ENCODE results near the gene WDTC1. TPM values are rescaled to one million over a fixed set of nuclear protein-coding genes. Genes with fewer than 3 reads are reported as not detected.
"Not testable (repeated sequence)": the region's sequence is repeated elsewhere in the genome, so short reads cannot be mapped to it uniquely, and the experiment has no call there.

The WDTC1 gene
- total RNA-seq, 4 donors from 2014 or later = 36.8 to 85.5 (median 60.6) TPM

DNA sequence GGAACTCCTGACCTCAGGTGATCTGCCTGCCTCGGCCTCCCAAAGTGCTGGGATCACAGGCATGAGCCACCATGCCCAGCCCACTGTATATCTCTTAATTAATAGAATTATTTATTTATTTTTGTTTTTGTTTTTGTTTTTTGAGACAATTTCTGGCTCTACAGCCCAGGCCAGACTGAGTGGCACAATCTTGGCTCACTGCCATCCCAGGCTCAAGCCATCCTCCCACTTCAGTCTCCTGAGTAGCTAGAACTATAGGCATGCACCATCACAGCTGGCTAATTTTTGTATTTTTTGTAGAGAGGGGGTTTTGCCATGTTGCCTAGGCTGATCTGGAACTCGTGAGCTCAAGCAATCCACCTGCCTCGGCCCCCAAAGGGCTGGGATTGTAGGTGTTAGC, 15.7 kb upstream of the WDTC1 start:
- intact Hi-C loops (cut with DNase I; ENCODE audit: low total_unique reads) = no loop called here
- no peaks in the 10 kb centered on the region for H3K36me3 ChIP-seq
- ATAC-seq = no peak
- no peaks in the 10 kb centered on the region for H3K4me1 ChIP-seq
- DNase-seq = no peak
- no peak overlapping the region for H3K4me3 ChIP-seq
- in situ Hi-C loops (cut with MboI; ENCODE audit: low sequenced_read_pairs in 4 of 4) = no loop called here
- TF ChIP-seq POLR2A (IDR thresholded peaks at IDR 0.05) = no peak
- TF ChIP-seq CTCF (IDR thresholded peaks at IDR 0.05 in 4 of 5, conservative IDR thresholded peaks at IDR 0.05 in 1 of 5) = no peak
- H3K27me3 ChIP-seq = no peaks in the 10 kb centered on the region
- no peaks in the 10 kb centered on the region for H3K9me3 ChIP-seq
- no peak overlapping the region for H3K27ac ChIP-seq

DNA sequence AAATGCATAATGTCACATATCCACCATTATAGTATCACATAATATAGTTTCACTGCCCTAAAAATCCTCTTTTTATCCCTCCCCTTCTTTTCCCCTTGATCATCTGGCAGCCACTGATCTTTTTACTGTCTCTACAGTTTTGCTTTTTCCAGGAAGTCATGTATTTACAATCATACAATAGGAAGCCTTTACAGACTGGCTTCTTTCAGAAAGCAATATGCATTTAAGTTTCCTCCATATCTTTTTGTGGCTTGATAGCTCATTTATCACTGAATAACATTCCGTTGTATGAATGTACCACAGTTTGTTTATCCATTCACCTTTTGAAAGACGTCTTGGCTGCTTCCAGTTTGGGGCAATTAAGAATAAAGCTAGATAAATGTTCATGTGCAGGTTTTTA, 14.3 kb upstream of the WDTC1 start:
- H3K4me1 ChIP-seq = no peaks in the 10 kb centered on the region
- ATAC-seq (no peak), DNase-seq (no peak)
- H3K27ac ChIP-seq = no peak overlapping the region
- H3K4me3 ChIP-seq = no peak overlapping the region
- H3K36me3 ChIP-seq = no peaks in the 10 kb centered on the region
- in situ Hi-C loops (cut with MboI; ENCODE audit: low sequenced_read_pairs in 4 of 4) = no loop called here
- no peaks in the 10 kb centered on the region for H3K9me3 ChIP-seq
- intact Hi-C loops (cut with DNase I; ENCODE audit: low total_unique reads) = no loop called here
- no peaks in the 10 kb centered on the region for H3K27me3 ChIP-seq
- TF ChIP-seq POLR2A (IDR thresholded peaks at IDR 0.05) (no peak), CTCF (IDR thresholded peaks at IDR 0.05 in 4 of 5, conservative IDR thresholded peaks at IDR 0.05 in 1 of 5) (no peak)

DNA sequence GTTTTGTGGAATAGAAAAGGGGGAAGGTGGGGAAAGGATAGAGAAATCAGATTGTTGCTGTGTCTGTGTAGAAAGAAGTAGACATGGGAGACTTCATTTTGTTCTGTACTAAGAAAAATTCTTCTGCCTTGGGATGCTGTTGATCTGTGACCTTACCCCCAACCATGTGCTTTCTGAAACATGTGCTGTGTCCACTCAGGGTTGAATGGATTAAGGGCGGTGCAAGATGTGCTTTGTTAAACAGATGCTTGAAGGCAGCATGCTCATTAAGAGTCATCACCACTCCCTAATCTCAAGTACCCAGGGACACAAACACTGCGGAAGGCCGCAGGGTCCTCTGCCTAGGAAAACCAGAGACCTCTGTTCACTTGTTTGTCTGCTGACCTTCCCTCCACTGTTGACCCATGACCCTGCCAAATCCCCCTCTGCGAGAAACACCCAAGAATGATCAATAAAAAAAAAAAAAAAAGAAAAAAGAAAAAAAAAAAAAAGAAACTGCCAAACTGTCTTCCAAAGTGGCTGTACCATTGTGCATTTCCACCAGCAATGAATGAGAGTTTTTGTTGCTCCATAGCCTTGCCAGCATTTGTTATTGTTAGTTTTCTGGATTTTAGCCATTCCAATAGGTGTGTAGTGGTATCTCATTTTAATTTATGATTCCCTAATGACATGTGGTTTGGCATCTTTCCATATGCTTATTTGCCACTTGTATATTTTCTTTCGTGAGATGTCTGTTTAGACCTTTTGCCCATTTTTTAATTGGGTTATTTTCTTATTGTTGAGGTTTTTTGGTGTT, 13.5 kb upstream of the WDTC1 start:
- intact Hi-C loops (cut with DNase I; ENCODE audit: low total_unique reads) = not testable (repeated sequence)

DNA sequence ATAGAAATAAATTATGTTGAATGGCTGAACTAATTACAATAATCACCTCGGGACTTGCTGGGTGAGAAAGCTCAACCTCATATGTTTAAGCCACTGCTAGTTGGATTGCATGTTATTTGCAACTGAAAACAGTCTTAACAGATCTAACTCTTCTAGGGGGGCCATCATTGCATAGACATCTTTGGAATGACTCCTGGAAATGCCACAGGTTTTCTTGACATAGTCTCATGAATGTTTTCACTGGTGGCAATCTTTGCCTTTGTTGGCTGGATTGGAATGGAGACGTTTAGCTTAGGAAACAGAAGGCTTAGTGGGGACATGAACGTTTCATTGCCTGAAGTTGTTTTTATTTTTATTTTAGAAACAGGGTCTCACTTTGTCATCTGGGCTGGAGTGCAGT, 8.8 kb upstream of the WDTC1 start:
- no peaks in the 10 kb centered on the region for H3K36me3 ChIP-seq
- no peaks in the 10 kb centered on the region for H3K9me3 ChIP-seq
- in situ Hi-C loops (cut with MboI; ENCODE audit: low sequenced_read_pairs in 4 of 4) = no loop called here
- no peak overlapping the region for H3K4me3 ChIP-seq
- DNase-seq = no peak
- intact Hi-C loops (cut with DNase I; ENCODE audit: low total_unique reads) = no loop called here
- H3K4me1 ChIP-seq = no peaks in the 10 kb centered on the region
- H3K27ac ChIP-seq = no peak overlapping the region
- TF ChIP-seq POLR2A (IDR thresholded peaks at IDR 0.05) = no peak
- TF ChIP-seq CTCF (IDR thresholded peaks at IDR 0.05 in 4 of 5, conservative IDR thresholded peaks at IDR 0.05 in 1 of 5) = no peak
- no peak for ATAC-seq
- no peaks in the 10 kb centered on the region for H3K27me3 ChIP-seq

More for the DNA sequence above, 13.5 kb upstream of the WDTC1 start:
- in situ Hi-C loops (cut with MboI; ENCODE audit: low sequenced_read_pairs in 4 of 4); H3K27me3 ChIP-seq; H3K27ac ChIP-seq; H3K4me1 ChIP-seq; DNase-seq; H3K9me3 ChIP-seq; H3K36me3 ChIP-seq; ATAC-seq; H3K4me3 ChIP-seq: not testable (repeated sequence)

GRCh38 chr1:27227765-27228164, 6.7 kb upstream of the WDTC1 start:
- in situ Hi-C loops (cut with MboI; ENCODE audit: low sequenced_read_pairs in 4 of 4) = no loop called here
- no peaks in the 10 kb centered on the region for H3K36me3 ChIP-seq
- H3K9me3 ChIP-seq = no peaks in the 10 kb centered on the region
- H3K27ac ChIP-seq = no peak overlapping the region
- ATAC-seq (no peak), DNase-seq (no peak)
- no peaks in the 10 kb centered on the region for H3K27me3 ChIP-seq
- TF ChIP-seq CTCF (IDR thresholded peaks at IDR 0.05 in 4 of 5, conservative IDR thresholded peaks at IDR 0.05 in 1 of 5) (no peak), POLR2A (IDR thresholded peaks at IDR 0.05) (no peak)
- intact Hi-C loops (cut with DNase I; ENCODE audit: low total_unique reads) = no loop called here
- H3K4me1 ChIP-seq = no peaks in the 10 kb centered on the region
- H3K4me3 ChIP-seq = no peak overlapping the region
